NCI-H2081 treated with DMSO at 0.1 percent for 48 hours (cell line): Measurements from ENCODE around the gene LENEP.

Source experiments
- DNase-seq: peaks from one replicate; lab custom pipeline; 2025; lab: John Stamatoyannopoulos, UW

Gene LENEP

DNA sequence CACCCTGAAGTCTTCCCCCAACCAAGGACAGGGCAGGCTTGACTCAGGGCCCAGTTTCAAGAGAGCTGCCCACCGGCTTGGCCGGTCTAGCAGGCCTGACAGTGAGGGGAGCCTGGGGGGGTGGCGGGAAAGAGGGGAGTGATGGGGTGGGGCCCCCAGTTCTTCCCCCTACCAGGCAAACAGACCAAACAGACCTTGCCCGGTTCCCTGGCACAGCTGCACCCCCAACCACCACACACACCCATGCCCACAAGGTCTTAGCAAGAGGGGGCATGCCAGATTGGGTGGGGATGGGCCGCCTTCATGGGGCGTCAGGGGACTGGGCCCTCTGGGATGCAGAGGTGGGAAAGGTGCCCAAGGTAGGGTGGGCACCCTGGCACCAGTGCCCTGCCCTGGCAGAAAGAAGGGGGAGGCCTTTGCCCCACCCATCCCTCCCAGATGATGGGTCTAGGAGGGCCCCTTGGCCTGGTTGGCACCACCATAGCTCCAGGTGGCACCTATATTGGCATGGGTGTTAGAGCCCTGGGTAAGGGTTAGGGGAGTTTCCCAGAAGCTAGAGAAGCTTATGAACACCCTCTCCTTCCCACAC is 18.1 kb downstream of the LENEP start:
- no peak for DNase-seq

DNA sequence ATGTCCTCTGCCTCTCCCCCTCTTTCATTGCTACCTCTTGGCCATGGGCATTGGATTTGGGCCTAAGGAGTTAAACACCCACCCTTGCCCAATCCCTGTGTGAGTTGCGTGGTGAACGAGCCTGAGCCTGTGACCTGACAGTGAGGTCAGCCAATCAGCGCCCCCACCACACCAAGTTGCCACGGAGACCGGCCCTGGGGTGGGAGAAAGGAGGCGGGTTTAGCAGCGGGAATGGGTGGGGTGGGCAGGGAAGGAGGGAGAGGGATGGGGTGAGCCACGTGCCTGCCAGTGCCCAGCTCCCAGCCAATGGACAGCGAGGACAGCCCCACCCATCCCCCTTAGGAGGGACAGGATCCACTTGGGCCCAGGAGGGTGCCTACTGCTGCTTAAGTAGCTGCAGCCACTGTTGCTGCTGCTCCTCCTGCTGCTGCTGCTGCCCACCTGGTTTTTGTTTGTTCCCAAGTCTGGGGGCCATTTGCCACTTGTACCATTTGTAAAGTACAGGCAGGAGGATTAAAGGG is 18.7 kb downstream of the LENEP start:
- no peak for DNase-seq

DNA sequence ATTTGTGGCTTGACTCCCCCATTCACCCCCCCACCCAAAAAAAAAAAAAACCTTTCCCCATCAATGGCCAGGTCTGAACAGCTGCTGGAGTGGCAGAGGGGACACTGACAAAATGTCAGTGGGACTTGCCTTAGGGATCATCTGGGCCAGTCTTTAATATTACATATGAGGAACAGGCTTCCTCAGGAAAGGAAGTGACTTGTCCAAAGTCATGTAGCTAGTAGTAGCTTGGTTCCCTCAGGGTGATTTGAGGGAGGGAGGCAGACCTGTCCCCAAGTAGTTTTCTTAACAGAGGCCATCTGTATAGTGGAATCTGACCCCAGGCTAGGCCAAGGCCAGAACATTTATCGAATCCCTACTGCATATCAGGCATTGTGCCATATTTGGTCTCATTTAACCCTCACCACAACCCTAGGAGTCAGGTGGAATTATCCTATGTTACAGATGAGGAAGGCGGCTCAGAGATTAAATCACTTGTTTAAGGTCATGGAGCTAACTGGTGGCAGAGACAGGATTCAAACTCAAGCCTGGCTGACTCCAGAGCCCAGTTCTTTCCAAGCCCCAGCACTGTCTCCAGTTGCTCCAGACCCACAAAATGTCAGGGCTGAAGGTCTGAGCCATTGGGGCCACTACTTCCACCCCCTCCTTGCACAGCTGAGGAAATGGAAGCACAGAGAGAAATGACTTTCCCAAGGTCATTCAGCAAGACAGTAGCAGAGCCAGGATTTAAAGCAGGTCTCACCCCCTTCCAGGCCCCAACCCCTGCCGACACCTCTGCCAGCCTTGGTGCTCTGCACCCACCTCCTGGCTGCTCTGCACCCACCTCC is 19.6 kb downstream of the LENEP start:
- no peak for DNase-seq

DNA sequence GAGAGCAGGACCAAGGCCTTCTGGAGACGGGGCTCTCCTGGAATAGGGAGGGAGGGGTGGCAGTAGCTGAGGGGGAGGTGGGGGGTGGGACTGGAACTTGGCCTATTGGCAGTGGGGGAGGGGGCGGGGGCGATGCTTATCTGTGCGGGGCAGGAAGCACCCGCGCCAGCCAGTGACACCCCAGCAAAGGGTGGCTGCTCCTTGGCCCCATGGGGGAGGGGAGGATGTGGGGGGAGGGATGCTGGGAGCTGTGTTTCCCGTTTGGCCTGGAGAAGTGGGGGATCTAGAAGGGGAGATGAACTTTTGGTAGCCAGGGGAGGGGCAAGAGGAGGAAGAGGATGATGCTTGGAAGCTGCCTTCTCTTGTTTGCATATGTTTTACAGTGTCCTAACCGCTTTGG is 20.2 kb downstream of the LENEP start:
- no peak for DNase-seq

DNA sequence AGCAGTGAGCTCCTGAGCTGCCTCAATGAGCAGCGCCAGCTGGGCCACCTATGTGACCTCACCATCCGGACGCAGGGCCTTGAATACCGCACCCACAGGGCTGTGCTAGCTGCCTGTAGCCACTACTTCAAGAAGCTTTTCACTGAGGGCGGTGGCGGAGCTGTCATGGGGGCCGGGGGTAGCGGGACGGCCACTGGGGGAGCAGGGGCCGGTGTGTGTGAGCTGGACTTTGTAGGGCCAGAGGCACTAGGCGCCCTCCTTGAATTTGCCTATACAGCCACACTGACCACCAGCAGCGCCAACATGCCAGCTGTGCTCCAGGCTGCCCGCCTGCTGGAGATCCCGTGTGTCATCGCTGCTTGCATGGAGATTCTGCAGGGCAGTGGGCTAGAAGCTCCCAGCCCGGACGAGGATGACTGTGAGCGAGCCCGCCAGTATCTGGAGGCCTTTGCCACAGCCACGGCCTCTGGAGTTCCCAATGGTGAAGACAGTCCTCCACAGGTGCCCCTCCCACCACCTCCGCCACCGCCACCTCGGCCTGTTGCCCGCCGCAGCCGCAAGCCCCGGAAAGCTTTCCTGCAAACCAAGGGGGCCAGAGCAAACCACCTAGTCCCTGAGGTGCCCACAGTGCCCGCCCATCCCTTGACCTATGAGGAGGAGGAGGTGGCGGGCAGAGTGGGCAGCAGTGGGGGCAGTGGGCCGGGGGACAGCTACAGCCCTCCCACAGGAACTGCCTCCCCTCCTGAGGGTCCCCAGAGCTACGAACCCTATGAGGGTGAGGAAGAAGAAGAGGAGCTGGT is 21.5 kb downstream of the LENEP start:
- DNase-seq = no peak

DNA sequence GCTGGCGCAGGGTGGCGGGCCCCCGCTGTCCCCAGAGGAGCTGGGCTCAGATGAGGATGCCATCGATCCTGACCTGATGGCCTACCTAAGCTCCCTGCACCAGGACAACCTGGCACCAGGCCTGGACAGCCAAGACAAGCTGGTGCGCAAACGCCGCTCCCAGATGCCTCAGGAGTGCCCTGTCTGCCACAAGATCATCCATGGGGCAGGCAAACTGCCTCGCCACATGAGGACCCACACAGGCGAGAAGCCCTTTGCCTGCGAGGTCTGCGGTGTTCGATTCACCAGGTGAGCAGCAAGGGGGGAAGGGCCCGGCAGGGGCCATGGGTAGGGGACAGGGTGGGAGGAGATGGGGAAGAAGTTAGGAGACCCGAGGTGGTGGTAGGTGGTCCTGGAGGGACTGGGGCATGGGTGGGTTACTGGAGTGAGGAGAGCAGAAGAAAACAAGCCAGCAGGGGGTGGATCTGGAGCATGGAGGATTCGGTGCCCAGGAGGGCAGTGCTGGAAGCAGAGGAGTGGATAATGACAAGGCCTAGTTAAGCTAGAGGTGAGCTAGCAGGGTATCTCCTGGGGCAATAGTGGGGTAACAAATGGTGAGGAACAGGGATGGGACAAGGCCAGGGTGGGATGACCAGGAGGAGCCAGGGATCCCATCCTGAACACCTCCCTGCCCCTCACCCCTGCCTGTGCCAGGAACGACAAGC is 22.3 kb downstream of the LENEP start:
- no peak for DNase-seq

DNA sequence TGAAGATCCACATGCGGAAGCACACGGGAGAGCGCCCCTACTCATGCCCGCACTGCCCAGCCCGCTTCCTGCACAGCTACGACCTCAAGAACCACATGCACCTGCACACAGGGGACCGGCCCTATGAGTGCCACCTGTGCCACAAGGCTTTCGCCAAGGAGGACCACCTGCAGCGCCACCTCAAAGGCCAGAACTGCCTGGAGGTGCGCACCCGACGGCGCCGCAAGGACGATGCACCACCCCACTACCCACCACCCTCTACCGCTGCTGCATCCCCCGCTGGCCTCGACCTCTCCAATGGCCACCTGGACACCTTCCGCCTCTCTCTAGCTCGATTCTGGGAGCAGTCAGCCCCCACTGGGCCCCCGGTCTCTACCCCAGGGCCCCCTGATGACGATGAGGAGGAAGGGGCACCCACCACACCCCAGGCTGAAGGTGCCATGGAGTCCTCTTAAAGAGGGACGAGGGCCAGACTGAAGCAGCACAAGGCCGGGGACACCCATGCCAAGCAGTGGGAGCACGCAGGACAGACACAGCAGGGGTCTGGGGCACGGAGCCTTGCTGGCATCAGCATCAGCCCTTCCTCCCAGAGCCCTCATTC is 22.9 kb downstream of the LENEP start:
- no peak for DNase-seq

DNA sequence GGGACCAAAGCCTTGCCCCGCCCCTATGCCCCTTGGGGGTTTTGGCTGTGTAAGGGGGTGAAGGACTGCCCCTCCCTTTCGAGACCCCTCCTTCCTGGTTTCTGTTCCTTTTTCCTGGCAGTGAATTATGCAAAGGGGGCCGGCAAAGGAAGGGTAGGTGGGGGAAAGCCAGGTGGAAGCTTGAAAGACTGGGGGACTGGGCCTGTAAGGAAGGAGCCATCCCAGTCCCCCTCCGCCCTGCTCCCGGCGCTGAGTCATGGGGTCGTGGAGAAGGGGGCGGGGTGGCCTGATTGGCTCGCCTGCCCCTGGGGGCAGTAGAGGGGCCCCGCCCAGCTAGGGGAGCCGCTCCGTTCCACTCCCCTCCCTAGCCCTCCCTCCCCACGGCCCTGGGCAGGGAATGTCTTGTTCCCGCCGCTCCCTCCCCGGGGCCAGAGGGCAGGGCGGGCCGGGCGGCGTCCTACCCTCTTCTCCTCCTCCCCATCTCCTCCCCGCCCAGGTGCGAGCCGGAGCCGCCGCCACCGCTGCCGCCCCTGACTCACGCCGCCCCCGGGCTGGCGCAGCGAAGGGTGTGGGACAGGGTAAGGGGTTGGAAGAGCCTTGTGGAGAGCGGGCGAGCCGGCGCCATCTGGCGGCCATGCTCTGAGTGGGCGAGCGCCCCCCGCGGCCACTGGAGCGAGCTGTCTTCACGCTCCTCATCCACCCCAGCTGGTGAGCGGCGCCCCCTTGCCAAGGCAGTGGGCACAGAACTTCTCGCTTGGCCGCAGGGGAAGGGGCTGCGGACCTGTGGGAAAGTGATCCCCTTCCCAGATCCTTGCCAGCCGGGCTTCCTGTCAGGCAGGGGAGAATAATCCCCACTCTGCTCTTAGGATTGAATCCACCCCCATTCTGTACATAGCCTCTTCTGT is 23.9 kb downstream of the LENEP start:
- DNase-seq = no peak

DNA sequence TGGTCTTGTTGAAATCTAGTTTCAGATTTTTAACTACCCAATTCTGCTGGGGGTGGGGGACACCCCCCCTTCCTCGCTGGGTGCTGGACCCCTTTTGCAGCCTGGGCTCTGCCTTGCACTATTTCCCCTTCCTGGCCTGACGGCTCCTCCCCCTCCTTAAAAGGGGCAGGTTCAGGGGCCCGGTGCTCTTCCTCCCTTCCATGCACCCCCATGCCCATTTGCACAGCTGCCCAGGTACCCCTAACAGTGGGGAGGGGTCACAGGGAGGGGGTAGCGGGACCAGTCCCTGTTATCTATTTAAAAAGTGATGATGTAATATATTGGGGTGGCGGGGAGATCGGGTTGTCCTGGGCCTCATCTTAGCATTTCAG is 24.5 kb downstream of the LENEP start:
- no peak for DNase-seq

DNA sequence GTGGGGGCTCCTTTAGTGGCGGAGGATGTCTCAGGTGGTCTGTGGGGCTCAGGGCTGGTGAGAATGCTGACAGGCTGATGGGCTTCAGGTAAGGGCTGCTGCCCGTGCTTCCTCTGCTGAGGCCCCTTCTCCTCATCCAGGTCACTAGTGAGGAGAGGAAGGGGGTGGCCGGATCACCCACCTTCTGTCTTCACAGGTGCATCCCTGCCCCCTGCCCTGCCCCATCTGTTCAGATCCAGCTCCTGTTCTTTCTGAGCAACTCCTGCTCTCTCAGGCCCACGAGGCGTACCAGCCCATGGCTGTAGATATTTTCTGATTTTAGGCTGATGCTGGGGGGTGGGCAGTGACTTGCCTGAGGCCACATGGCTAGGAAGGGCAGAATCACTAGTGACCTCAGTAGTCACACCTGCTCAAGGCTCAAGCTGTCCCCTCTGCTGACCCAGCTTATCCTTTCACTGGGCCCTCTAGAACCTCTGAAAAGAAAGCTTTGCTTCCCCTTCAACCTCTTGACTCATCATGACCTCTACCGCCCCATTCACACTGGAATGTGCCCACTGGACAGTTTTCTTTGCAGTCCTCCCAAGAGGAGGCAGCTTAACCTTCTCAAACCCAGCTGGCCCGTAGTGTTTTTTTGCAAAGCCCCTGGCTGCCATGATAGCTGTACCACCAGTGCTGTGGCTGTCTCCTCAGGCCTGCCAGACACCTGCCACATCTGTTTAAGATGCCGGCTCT is 25.4 kb downstream of the LENEP start:
- DNase-seq = no peak

DNA sequence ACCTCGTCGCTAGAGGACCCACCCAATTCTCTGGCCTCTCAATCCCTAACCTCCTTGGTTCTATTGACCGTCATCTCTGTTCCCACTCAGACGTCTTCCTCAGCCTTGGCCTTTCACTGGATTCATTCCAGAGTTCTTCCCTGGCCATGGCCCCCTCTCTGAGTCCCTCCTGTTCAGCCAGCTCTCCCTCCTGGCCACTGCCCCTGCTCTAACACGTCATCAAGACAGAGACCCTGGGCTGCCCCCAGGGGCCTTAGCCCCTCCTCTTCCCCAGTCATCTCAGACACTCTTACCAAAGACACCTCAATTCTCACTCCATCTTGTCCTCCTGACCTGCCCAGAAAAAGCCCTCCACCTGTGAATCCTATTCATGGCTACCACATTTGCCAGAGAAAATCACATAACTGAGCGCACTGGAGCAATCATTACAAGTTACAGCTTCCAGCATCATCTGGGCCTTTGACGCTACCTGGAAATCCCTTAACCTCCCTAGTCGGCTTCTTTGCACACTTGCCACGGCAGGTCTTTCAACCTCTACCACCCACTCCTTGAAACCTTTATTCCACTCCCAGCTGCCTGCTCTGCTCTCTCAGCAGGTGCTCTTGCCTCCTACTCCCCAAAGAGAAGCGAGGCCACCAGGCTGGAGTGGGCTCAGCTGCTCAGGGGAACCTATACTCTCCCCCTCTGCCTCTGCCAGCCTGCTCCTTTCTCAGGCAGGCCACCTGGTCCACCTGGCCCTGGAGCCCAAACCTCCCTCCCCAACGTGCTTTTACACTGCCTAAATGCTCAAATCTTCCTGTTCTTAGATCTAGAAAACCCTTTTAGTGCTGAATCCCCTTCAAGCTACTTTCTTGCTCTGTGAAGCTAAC is 26.2 kb downstream of the LENEP start:
- no peak for DNase-seq

DNA sequence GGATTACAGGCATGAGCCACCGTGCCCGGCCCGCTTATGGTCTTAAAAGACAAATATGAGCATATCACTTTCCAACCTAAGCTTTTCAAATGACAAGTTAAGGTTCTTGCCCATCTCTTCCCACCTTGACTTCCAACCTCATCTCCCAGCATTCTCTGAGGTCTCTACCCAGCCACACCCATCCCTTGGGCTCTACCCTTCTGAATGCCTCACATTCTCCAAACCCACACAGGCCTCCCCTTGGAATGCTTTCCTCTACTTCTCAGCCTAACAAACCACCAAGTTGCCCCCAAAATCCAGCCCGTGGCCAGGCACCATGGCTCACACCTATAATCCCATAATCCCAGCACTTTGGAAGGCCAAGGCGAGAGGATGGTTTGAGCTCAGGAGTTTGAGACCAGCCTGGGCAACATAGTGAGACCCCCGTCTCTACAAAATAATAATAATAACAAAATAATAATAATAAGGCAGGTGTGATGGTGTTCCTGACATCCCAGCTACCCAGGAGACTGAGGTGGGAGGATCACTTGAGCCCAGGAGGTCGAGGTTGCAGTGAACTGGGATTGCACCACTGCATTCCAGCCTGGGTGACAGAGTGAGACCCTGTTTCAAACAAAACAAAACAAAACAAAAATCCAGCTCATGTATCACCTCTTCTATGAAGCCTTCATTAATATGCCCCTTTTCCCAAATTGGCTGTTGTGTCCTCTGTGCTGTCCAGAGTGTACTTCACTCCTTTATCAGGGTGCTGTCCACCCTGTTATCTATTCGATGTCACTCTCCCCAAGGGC is 28.9 kb downstream of the LENEP start:
- DNase-seq = no peak

DNA sequence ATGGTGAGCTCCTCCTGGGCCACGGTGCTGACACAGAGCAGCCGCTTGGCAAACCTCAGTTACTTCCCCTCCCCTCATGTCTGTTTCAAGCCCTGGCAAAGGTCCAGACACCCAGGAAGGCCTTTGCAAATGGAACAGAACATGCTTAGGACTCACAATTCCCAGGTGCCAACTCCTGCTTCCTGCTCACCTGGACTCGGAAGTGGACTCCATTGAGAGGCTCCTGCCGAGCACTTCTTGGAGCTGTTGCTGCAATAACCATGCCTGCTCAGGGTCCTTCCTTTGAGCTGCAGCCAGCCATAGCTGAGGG is 29.5 kb downstream of the LENEP start:
- no peak for DNase-seq

DNA sequence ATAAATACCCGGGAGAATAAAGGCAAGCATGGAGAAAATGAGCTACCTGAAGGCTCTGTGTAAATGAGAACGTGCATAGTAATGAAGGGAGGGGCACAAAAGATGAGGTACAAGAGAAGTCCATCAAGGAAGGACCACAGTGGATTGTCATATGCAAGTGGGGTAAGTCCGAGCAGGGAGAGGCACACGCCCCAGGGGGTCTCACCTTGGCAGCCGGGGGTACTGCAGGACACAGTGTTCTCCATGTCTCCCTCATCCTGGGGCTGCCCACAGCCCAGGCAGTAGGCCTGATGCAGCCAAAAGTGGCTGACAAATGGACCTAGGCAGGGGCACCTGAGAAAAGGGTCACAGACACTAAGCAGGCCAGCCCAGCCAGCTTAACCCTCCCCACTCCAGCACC is 30.2 kb downstream of the LENEP start:
- DNase-seq = no peak

DNA sequence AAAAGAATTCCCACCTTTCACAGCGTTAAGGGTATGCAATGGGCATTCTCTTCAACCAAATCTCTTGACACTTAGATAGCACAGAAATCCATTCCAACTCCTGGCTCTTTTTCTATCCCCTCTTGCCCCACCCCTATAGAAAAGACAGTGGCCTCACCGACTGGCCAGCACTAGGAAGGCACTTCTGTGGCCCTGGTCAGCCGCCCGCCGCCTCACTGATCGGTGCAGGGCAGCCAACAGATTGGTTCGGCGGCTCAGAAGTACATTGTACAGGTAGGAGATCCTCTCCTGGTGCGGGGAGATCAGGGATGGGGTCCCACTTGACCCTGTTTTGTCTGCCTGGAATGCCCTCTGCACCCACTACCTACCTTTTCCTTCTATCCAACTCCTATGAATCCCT is 30.9 kb downstream of the LENEP start:
- DNase-seq = no peak

DNA sequence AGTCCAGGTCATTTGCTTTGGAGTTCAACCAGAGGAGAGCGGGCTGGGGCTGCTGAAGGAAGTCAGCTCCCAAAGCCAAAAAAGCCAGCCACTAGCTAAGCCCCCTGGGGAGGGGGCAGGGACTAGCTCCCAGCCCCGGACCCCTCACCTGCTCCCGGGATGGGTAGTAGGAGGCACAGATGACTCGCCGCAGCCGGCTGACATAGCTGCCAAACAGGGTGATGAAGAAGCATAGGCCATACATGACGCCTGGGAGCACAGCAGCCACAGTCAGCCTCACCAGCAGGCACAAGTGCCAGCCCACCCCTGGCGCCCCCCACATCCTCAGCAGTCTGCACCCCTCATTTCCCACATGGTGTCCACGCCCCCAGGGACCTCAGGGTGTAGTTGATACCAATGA is 32.8 kb downstream of the LENEP start:
- no peak for DNase-seq

DNA sequence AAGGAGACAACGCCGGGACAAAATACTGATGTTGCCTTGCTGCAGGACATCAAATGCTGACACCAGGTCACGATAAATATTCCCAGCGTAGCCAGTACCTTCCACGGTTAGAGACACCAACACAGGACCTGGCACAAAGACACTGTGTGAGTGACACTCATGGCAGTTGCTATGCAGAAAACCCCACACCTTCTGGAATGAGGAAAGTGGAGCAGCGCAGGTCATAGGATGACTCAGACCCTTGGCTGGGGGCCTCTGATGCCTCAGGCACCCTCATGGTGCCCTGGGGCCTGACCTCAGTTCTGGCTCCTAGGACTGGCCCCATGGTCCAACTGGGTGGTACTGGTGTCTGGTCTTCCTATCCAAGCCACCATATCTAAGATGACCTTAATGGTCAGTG is 33.2 kb downstream of the LENEP start:
- DNase-seq = no peak

DNA sequence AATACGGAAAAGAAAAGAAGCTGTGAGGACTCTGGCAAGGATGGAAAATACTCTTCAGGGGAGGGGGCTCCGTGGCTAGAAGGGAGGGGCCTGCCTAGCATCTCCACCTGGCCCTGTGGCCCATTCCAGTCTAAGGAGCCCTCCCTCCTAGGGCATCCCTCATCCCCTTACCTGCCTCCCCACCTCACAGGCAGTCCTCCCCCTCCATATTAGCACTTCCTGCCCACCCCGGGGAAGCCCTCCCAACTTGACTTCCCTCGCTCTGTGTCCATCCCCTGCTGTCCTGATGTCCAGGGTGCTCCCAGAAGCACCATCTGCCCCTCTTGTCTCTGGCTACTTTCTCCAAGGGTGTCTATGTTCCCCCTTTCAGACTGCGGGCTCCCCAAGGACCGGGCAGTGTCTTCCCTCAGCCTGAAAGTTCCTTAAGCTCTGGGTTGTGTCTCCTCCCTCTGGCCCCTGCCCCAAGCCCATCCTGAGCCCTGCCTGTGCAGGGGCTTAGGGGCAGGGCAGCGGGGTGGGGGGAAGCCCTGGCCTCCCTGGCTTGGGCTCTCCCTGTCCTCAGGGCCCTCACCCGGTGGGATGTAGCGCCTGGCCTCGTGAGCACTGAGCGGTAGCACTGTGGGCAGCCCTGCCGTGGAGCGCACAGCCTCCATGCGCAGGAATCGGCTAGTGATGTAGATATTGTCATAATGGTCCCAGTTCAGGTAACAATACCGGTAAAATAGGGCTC is 36.3 kb downstream of the LENEP start:
- no peak for DNase-seq
